Right kidney (tissue), 1 donor: Measurements from ENCODE around the gene SLC43A2.

Experiments
- DNase-seq: peaks from one replicate; pipeline ENCODE4 v3.0.0-alpha.2; 2016

The SLC43A2 gene

DNA sequence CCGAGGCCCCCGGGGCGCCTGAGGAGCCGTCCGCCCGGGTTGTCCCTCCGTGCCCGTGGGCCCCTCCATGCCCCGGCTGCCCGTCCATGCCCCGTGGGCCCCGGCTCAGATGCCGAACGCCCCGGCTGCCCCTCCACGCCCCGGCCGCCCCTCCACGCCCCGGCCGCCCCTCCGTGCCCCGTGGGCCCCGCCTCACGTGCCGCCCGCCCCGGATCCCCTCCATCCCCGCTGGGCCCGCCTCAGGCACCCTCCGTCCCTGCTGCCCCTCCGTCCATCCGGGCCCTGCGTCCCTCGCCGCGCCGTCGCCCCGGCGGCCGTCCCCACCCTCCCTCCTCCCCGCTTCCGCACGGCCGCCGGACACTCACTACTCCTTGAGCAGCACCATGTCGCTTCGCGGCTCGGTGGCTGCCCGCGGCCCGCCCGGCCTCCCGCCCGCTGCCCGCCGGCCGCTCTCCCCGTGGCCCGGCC is 66.4 kb downstream of the SLC43A2 start:
- no peak for DNase-seq

DNA sequence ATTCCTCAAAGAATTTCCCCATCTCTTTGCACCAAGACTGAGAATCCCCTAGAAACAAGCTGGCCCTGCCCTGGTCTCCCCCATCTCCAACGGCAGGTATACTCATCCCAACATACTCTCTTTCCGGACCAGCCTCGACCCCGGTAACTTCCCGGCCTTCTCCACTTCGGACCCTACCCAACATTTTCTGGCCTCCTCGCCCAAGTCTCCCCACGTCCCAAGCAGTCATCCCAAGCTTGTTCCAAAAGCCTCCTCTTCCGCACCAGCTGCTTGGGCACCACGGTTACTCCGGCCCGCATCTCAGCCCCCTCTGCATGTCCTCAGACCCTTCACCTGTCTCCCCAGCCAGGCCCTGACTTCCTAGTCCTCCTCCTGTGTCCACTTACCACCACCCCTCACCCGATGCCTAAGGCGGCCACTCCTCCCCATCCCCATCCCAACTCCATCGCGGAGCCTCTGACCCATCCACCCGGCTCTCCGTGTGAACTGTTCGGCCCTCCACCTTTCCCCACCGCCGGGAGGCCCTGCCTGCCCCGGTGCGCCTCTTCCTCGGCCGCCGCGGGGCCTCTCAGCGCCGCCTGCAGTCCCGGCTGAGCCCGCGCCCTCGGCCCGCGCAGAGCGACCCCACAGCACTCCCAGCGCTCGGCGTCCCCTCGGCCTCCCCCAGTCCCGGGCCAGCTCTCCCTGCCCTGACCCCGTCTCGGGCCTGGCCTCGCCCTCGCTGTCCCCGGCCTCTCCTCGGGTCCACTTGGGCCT is 67.0 kb downstream of the SLC43A2 start:
- peak; percentile 75 for DNase-seq

- no peak for DNase-seq
Measured at GRCh38 chr17:1560858-1561355, 67.7 kb downstream of the SLC43A2 start.

DNA sequence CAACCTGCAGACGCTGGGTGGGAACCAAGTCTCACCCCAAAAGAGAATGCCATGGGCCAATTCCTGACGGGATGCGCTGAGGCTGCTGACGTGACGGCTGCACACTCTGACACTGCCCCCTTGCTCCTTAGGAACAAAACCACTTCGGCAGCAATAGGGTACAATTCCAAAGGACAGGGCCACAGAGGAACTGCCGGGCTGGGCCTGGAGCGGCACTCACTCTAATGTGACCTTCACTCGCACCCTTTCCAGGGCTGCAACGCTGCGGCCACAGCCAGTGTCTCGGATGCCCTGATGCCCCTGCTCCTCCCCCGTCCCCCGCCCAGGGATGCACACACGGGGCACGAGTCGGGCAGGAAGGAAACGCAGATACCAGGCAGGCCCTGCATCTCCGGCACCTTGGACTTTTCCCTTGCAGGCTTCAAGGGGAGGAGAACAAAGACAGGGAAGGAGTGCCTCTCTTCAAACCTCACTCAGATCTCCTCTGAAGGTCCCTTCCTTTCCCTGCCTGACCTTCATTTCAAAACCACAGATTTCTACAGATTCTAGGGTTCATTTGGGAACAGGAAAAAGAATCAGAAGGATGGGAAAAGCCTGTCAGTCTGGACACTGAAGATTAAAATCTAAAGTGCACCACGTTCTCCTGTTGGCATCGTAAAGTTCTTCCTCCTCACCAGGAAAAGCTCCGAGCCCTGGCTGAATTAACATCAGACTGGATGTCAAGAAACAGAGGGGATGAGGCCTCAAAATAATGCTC is 68.4 kb downstream of the SLC43A2 start:
- DNase-seq: peak; percentile 59

GRCh38 chr17:1559047-1560043 is 69.3 kb downstream of the SLC43A2 start:
- peak; percentile 55 for DNase-seq

- DNase-seq: no peak
Measured at GRCh38 chr17:1558401-1558800, 70.2 kb downstream of the SLC43A2 start.

GRCh38 chr17:1557355-1558095 is 71.1 kb downstream of the SLC43A2 start:
- DNase-seq: no peak

GRCh38 chr17:1555651-1556471 is 72.8 kb downstream of the SLC43A2 start:
- no peak for DNase-seq

DNA sequence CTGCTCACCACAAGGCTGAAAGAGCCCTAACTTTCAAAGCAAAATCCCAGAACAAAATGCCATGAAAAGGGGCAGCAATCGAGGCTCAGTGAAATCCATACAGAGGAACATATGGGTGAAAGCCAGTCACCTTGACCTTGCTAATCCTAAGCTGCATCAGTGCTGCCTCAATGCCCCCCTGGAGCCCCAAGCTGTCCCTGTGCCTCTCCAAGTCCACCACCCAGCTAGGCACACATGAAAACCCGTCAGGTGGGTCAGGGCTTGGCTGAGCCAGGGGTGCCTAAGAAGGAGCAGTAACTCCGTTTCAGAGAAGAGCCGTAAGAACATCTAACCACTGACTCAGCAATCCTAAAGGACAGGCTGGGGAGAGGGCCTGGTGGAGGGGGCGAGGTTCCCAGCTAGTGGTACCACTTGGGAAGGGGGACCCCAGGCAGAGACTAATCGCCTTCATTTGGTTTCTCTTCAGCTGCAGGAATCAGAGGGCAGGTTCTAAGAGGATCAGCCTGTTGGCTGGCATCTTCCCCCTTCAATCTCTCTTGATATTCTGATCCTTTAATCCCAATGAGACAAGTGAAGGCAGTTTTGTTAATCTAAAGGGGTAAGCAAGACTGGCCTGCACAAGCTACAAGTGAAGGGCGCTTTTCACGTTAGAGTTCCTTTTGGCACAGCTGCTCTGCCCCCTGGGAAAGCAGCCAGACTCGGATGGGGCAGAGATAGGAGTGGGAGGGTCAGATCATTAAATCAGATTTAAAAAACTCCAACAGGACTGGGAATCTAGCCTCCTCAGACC is 73.7 kb downstream of the SLC43A2 start:
- DNase-seq: no peak

DNA sequence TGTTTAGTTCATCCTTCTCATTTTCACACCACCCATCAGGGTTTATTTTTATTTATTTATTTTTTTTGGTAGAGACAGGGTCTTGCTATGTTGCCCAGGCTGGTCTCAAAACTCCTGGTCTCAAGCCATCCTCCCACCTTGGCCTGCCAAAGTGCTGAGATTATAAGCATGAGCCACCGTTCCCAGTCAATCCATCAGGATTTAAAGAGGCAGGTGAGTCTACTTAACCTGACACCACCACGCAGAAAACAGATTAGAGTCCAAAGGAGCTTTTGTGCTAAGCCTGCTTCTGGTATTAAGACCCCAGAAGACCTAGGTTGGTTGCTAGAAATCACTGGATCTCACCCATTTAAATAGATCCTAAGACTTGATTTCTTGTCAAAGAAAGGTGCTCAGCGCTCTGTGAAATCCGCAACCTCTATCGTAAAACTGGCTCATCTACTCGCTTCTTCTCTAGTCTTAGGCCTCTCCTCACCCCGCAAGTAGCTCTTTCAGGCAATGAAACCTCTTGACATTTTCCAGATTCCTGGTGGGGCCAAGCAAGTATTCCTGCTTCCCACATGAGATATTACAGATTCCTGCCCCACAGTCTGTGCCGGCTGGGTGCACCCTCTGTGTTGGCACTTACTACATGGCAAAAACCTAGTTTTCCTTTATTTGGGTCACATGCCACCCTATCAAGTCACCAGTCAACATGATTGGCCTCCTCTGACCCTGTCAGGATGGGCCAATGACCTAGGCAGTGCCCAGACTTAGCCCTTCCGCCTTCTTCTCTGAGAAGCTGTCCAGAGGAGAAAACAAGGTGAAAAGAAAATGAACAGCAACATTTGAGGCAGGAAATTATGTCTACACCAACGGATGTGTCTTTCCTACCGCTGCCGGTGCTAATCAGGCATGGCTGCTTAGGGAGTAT is 75.0 kb downstream of the SLC43A2 start:
- no peak for DNase-seq

- DNase-seq: no peak
Measured at GRCh38 chr17:1552932-1553331, 75.7 kb downstream of the SLC43A2 start.

GRCh38 chr17:1551741-1552140 is 76.9 kb downstream of the SLC43A2 start:
- DNase-seq: no peak

- no peak for DNase-seq
Measured at GRCh38 chr17:1548032-1548431, 80.6 kb downstream of the SLC43A2 start.

DNA sequence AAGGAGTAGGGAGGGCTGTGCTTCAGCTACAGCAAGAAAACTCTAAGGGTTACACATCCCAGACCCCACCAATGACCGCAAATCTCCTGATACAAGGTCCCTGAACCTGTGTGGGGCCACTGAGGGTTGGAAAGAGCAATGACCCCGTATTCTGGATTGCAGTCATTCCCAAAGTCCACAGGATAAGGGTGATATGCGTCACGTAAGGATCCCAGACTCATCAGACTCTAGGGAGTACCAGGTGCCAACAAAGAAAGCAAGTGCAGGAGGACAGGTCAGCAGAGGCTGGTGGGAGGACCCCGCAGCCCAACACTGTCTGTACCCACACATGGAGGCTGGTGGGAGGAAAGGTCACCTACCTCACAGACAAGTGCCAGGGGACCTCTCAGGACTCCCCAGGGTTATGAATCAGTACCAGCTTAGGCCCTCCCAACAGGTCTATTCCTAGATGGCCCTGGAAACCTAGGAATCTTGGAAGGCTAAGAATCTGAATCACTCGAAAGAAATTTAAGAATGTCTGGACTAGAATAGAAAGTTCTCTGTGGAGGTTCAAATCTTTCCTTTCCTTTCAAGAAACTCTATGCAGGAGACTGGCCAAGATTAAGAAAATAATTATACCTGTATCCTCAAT is 82.2 kb downstream of the SLC43A2 start:
- no peak for DNase-seq

DNA sequence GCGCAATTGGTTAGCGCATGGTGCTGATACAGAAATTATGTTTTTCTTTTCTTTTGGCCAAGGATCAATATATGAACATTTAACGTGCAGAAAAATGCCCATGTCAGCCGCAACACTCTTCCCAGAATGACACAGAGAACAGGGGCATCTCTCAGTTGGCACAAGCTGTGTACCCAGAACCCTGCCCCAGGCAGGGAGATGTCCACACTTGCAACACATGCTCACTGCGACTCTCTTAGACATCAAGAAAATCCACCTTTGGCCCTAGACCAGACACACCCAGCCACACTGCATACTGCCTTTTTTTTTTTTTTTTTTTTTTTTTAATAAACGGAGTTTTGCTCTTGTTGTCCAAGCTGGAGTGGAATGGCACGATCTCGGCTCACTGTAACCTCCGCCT is 83.0 kb downstream of the SLC43A2 start:
- no peak for DNase-seq

DNA sequence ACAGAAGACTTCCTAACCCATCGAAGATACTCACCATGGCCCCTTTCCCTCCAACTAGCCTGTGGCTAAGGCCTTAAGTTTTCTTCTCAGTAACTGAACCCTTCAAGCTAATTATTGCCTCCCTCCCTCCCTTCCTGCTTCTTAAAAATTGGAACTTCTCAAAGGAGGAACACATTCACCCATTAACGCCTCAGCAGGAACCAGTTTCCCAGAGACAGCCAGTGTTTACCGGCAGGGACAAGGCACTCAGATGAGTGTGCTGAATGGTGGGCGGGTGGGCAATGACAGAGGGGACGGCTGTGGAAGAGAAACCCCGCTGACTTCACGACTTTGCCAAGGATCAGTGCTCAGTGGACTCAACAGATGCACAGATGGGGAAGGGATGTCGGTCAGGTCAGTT is 86.3 kb downstream of the SLC43A2 start:
- no peak for DNase-seq

- DNase-seq: no peak
Measured at GRCh38 chr17:1541367-1541904, 87.2 kb downstream of the SLC43A2 start.

DNA sequence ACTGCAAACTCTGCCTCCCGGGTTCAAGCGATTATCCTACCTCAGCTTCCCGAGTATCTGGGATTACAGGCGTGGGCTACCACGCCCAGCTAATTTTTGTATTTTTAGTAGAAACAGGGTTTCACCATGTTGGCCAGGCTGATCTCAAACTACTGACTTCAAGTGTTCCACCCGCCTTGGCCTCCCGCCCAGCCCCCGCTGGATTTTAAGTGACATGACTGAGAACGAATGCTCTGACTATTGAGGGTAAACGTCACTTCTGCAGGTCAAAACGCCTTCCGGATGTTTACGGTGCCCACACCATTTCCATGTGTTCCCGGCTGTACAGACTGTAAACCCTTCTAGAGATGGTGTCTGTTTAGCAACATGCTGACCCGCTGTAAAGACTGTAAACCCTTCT is 88.8 kb downstream of the SLC43A2 start:
- no peak for DNase-seq
